Measurements from ENCODE around the gene LPP. TPM values are rescaled to one million over a fixed set of nuclear protein-coding genes. Genes with fewer than 3 reads are reported as not detected.
A peak's percentile ranks its signal among the peaks of the same experiment; 100 is the strongest.

The LPP gene
- total RNA-seq, 2 donors from 2014 or later: 52.7 to 56.7 TPM

- Mint-ChIP-seq H3K4me1 (ENCODE audit: low read depth in 2 of 2) (peaks cover 30 to 41% of the 10 kb centered on the region in 2 donors), H3K36me3 (peaks cover 12% of the 10 kb centered on the region), H3K27ac (peak overlapping the region in 1 of 2 donors; percentile 64), H3K27me3 (no peaks in the 10 kb centered on the region), H3K9me3 (peaks cover 2% of the 10 kb centered on the region), H3K4me3 (peak overlapping the region; percentile 58)
- DNase-seq (ENCODE audit: low spot score) (no peak), ATAC-seq (no peak)
Measured at GRCh38 chr3:188671971-188672370, 518.0 kb downstream of the LPP start.

- peak overlapping the region in 1 of 2 donors; percentile 64 for H3K27ac Mint-ChIP-seq
- H3K36me3 Mint-ChIP-seq: peaks cover 12% of the 10 kb centered on the region
- H3K27me3 Mint-ChIP-seq: no peaks in the 10 kb centered on the region
- ATAC-seq (no peak), DNase-seq (ENCODE audit: low spot score) (no peak)
- peaks cover 2% of the 10 kb centered on the region for H3K9me3 Mint-ChIP-seq
- no peak overlapping the region for H3K4me3 Mint-ChIP-seq
- H3K4me1 Mint-ChIP-seq (ENCODE audit: low read depth in 2 of 2): peaks cover 32 to 43% of the 10 kb centered on the region in 2 donors
Measured at GRCh38 chr3:188672840-188673239, 518.9 kb downstream of the LPP start.

- peak in 1 of 2 donors; percentile 53 for ATAC-seq
- no peaks in the 10 kb centered on the region for H3K27me3 Mint-ChIP-seq
- DNase-seq (ENCODE audit: low spot score): no peak
- peaks cover 2% of the 10 kb centered on the region for H3K9me3 Mint-ChIP-seq
- peaks cover 10% of the 10 kb centered on the region for H3K36me3 Mint-ChIP-seq
- H3K4me1 Mint-ChIP-seq (ENCODE audit: low read depth in 2 of 2): peaks cover 31 to 48% of the 10 kb centered on the region in 2 donors
- peak overlapping the region in 1 of 2 donors; percentile 55 for H3K27ac Mint-ChIP-seq
- no peak overlapping the region for H3K4me3 Mint-ChIP-seq
Measured at GRCh38 chr3:188673646-188674186, 519.8 kb downstream of the LPP start.

GRCh38 chr3:188674595-188674994, 520.6 kb downstream of the LPP start:
- no peak for ATAC-seq
- peak overlapping the region in 1 of 2 donors; percentile 55 for H3K27ac Mint-ChIP-seq
- peaks cover 2% of the 10 kb centered on the region for H3K9me3 Mint-ChIP-seq
- no peak overlapping the region for H3K4me3 Mint-ChIP-seq
- no peak for DNase-seq (ENCODE audit: low spot score)
- peaks cover 5% of the 10 kb centered on the region for H3K36me3 Mint-ChIP-seq
- peaks cover 31 to 52% of the 10 kb centered on the region in 2 donors for H3K4me1 Mint-ChIP-seq (ENCODE audit: low read depth in 2 of 2)
- no peaks in the 10 kb centered on the region for H3K27me3 Mint-ChIP-seq

- Mint-ChIP-seq H3K36me3 (peaks cover 4% of the 10 kb centered on the region), H3K9me3 (peaks cover 5% of the 10 kb centered on the region), H3K27me3 (no peaks in the 10 kb centered on the region), H3K4me1 (ENCODE audit: low read depth in 2 of 2) (peaks cover 35 to 55% of the 10 kb centered on the region in 2 donors), H3K27ac (peak overlapping the region; percentile 53 to 94), H3K4me3 (peak overlapping the region; percentile 34)
- DNase-seq (ENCODE audit: low spot score): no peak
- peak in 1 of 2 donors; percentile 70 for ATAC-seq
Measured at GRCh38 chr3:188677344-188677743, 523.4 kb downstream of the LPP start.

- H3K27ac Mint-ChIP-seq: peak overlapping the region; percentile 3 to 22
Measured at GRCh38 chr3:188680189-188680588, 526.2 kb downstream of the LPP start.

GRCh38 chr3:188680605-188681004, 526.6 kb downstream of the LPP start:
- no peak overlapping the region for H3K4me3 Mint-ChIP-seq
- H3K36me3 Mint-ChIP-seq: peaks cover 11% of the 10 kb centered on the region
- H3K9me3 Mint-ChIP-seq: peaks cover 3% of the 10 kb centered on the region
- no peak overlapping the region for H3K27ac Mint-ChIP-seq
- DNase-seq (ENCODE audit: low spot score): no peak
- ATAC-seq: no peak
- no peaks in the 10 kb centered on the region for H3K27me3 Mint-ChIP-seq
- peaks cover 43 to 50% of the 10 kb centered on the region in 2 donors for H3K4me1 Mint-ChIP-seq (ENCODE audit: low read depth in 2 of 2)

More at GRCh38 chr3:188680189-188680588, 526.2 kb downstream of the LPP start:
- peaks cover 42 to 50% of the 10 kb centered on the region in 2 donors for H3K4me1 Mint-ChIP-seq (ENCODE audit: low read depth in 2 of 2)
- H3K36me3 Mint-ChIP-seq: peaks cover 9% of the 10 kb centered on the region
- DNase-seq (ENCODE audit: low spot score) (no peak), ATAC-seq (no peak)
- peaks cover 3% of the 10 kb centered on the region for H3K9me3 Mint-ChIP-seq
- no peaks in the 10 kb centered on the region for H3K27me3 Mint-ChIP-seq
- no peak overlapping the region for H3K4me3 Mint-ChIP-seq

GRCh38 chr3:188682316-188682715, 528.4 kb downstream of the LPP start:
- H3K36me3 Mint-ChIP-seq: peaks cover 11% of the 10 kb centered on the region
- ATAC-seq: no peak
- H3K4me1 Mint-ChIP-seq (ENCODE audit: low read depth in 2 of 2): peaks cover 54 to 60% of the 10 kb centered on the region in 2 donors
- no peak for DNase-seq (ENCODE audit: low spot score)
- no peaks in the 10 kb centered on the region for H3K27me3 Mint-ChIP-seq
- no peak overlapping the region for H3K4me3 Mint-ChIP-seq
- H3K27ac Mint-ChIP-seq: peak overlapping the region; percentile 63 to 90
- peaks cover 5% of the 10 kb centered on the region for H3K9me3 Mint-ChIP-seq

- Mint-ChIP-seq H3K4me1 (ENCODE audit: low read depth in 2 of 2) (peaks cover 53 to 58% of the 10 kb centered on the region in 2 donors), H3K9me3 (peaks cover 5% of the 10 kb centered on the region), H3K36me3 (peaks cover 11% of the 10 kb centered on the region), H3K27me3 (no peaks in the 10 kb centered on the region), H3K4me3 (peak overlapping the region; percentile 10), H3K27ac (peak overlapping the region; percentile 63 to 90)
- ATAC-seq (peak; percentile 87 to 89), DNase-seq (ENCODE audit: low spot score) (no peak)
Measured at GRCh38 chr3:188683032-188683521, 529.1 kb downstream of the LPP start.

- DNase-seq (ENCODE audit: low spot score): no peak
- H3K4me3 Mint-ChIP-seq: no peak overlapping the region
Measured at GRCh38 chr3:188684276-188684675, 530.3 kb downstream of the LPP start.

GRCh38 chr3:188685789-188686188, 531.8 kb downstream of the LPP start:
- Mint-ChIP-seq H3K27ac (peak overlapping the region in 1 of 2 donors; percentile 96), H3K27me3 (no peaks in the 10 kb centered on the region), H3K9me3 (peaks cover 2% of the 10 kb centered on the region), H3K36me3 (peaks cover 7% of the 10 kb centered on the region), H3K4me1 (ENCODE audit: low read depth in 2 of 2) (peaks cover 62 to 73% of the 10 kb centered on the region in 2 donors), H3K4me3 (no peak overlapping the region)
- no peak for ATAC-seq
- DNase-seq (ENCODE audit: low spot score): no peak

More at GRCh38 chr3:188684276-188684675, 530.3 kb downstream of the LPP start:
- Mint-ChIP-seq H3K4me1 (ENCODE audit: low read depth in 2 of 2) (peaks cover 63 to 65% of the 10 kb centered on the region in 2 donors), H3K27me3 (no peaks in the 10 kb centered on the region), H3K27ac (peak overlapping the region in 1 of 2 donors; percentile 44), H3K9me3 (peaks cover 5% of the 10 kb centered on the region), H3K36me3 (peaks cover 11% of the 10 kb centered on the region)
- ATAC-seq: no peak

GRCh38 chr3:188686324-188686723, 532.4 kb downstream of the LPP start:
- Mint-ChIP-seq H3K4me3 (no peak overlapping the region), H3K27me3 (no peaks in the 10 kb centered on the region), H3K27ac (peak overlapping the region; percentile 22 to 96), H3K36me3 (peaks cover 7% of the 10 kb centered on the region), H3K9me3 (peaks cover 2% of the 10 kb centered on the region), H3K4me1 (ENCODE audit: low read depth in 2 of 2) (peaks cover 62 to 76% of the 10 kb centered on the region in 2 donors)
- DNase-seq (ENCODE audit: low spot score) (no peak), ATAC-seq (no peak)

GRCh38 chr3:188687389-188687788, 533.4 kb downstream of the LPP start:
- ATAC-seq (no peak), DNase-seq (ENCODE audit: low spot score) (no peak)
- peak overlapping the region; percentile 86 to 96 for H3K27ac Mint-ChIP-seq
- H3K36me3 Mint-ChIP-seq: peaks cover 7% of the 10 kb centered on the region
- H3K27me3 Mint-ChIP-seq: no peaks in the 10 kb centered on the region
- H3K4me1 Mint-ChIP-seq (ENCODE audit: low read depth in 2 of 2): peaks cover 58 to 71% of the 10 kb centered on the region in 2 donors
- H3K4me3 Mint-ChIP-seq: peak overlapping the region; percentile 32
- peaks cover 2% of the 10 kb centered on the region for H3K9me3 Mint-ChIP-seq

- Mint-ChIP-seq H3K9me3 (peaks cover 2% of the 10 kb centered on the region), H3K36me3 (peaks cover 7% of the 10 kb centered on the region), H3K27ac (peak overlapping the region; percentile 86 to 96), H3K4me3 (peak overlapping the region; percentile 59), H3K4me1 (ENCODE audit: low read depth in 2 of 2) (peaks cover 56 to 62% of the 10 kb centered on the region in 2 donors), H3K27me3 (no peaks in the 10 kb centered on the region)
- DNase-seq (ENCODE audit: low spot score) (no peak), ATAC-seq (peak; percentile 88 to 90)
Measured at GRCh38 chr3:188689101-188689574, 535.2 kb downstream of the LPP start.
